HG03442 (cell line): ENCODE data around the gene MED19.
"Not testable (repeated sequence)": the region's sequence is repeated elsewhere in the genome, so short reads cannot be mapped to it uniquely, and the experiment has no call there.

Source experiments
- ATAC-seq: cut with Tn5 transposase; IDR thresholded peaks from one replicate; pipeline ENCODE4 v1.9.1; 2021; ENCODE audit warnings: mild to moderate bottlenecking, moderate library complexity; ENCODE audit not compliant: unreplicated experiment

Gene MED19

DNA sequence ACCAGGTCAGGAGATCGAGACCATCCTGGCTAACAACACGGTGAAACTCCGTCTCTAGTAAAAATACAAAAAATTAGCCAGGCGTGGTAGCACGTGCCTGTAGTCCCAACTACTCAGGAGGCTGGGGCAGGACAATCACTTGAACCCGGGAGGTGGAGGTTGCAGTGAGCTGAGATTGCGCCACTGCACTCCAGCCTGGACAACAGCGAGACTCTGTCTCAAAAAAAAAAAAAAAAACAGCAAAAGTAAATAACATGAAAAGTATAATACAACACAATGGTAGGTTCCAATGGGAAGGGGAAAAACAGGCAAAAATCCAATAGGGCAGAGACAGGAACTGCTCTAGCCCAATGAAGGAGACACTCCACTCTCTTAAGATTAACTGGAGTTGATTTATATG is 6.6 kb downstream of the MED19 start:
- ATAC-seq = not testable (repeated sequence)

DNA sequence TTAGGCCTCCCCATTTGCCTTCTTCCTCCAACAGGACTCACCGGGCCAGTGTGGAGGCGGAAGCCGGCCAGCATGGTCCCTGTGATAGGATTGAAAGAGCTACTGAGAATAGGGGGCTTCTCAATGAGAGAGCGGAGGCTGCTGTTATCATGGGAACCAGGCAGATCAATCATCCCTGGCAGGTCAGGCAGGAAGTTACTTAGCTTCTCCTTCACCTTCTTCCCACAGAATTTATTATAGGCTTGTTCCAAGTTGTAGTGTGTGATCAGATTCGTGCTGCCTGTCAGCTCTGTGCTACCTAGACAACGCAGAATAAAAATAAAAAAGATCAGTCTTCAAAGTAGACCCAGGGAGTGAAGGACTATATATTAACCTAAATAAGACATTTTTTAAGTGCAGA is 7.1 kb downstream of the MED19 start:
- ATAC-seq = no peak

DNA sequence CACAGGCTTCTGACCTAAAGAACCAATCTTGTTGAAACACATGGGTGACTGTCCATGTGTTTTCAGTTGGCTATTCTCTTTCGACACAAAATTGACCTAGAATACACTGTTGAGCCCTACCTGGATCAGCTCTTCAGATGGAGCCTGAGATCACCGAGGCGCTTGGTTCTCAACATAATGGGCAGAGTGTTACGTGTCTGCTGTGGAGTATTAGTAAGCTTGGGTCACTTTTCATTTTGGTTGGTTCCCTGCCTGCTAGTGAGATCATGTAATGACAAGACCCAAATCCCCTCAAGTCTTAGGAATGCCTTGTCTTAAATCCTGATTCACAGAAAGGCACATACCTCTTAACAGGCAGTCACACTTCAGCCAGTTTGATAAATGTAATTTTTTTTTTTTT is 8.7 kb downstream of the MED19 start:
- no peak for ATAC-seq

DNA sequence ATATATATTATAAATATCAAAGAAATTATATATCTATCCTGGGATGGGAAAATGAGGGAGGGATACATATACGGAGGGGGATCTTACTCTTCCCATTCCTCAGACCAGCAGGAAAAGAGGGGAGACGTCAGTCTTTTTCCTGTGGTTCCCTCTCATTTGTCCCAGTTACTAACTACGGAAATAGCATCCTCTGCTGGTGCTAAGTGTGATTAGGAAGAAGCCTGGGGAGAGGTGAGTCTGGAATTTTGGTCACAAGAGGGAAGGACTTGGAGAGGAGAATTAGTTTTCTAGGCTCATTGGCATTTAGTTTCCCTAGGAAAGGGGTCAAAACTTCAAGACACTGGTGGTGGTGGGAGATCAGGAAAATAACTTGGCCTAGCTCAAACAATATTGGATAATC is 11.6 kb downstream of the MED19 start:
- ATAC-seq = no peak

DNA sequence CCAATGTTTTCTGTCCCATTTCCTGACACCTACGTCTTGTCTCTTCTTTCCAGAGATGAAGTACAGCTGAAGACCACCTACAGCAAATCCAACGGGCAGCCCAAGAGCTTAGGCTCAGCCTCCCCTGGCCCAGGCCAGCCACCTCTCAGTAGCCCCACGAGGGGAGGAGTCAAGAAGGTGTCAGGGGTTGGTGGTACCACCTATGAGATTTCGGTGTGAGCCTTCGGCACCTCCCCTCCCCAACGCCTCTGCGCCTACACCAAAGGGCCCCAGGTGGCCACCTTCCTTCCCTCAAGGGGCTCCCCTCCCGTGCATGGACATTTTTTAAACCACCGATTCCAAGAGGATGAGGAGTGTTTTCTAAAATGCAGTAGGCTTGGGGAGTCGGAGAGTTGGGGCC is 12.2 kb downstream of the MED19 start:
- no peak for ATAC-seq

DNA sequence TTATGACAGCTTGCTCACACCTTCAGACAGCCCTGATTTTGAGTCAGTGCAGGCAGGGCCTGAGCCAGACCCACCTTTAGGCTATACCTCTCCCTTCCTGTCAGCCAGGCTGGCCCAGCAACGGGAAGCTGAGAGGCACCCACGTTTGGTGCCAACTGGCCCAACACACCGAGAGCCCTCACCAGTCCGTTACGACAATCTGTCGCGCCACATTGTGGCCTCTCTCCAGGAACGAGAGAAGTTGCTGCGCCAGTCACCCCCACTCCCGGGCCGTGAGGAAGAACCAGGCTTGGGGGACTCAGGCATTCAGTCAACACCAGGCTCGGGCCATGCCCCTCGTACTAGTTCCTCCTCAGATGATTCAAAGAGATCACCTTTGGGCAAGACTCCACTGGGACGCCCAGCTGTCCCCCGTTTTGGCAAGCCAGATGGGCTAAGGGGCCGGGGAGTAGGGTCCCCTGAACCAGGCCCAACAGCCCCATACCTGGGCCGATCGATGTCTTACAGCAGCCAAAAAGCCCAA is 13.1 kb downstream of the MED19 start:
- ATAC-seq = no peak

DNA sequence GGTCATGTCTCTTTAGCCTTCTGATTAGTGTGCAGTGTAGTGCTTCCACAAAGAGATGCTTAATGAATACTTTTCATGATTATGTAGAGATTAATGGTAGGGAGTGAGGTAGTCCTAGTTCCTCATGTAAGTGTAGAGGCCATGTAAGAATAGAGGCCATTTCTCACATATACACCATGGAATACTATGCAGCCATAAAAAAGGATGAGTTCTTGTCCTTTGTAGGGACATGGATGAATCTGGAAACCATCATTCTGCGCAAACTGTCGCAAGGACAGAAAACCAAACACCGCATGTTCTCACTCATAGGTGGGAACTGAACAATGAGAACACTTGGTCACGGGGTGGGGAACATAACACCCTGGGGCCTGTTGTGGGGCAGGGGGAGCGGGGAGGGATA is 21.5 kb downstream of the MED19 start:
- not testable (repeated sequence) for ATAC-seq

DNA sequence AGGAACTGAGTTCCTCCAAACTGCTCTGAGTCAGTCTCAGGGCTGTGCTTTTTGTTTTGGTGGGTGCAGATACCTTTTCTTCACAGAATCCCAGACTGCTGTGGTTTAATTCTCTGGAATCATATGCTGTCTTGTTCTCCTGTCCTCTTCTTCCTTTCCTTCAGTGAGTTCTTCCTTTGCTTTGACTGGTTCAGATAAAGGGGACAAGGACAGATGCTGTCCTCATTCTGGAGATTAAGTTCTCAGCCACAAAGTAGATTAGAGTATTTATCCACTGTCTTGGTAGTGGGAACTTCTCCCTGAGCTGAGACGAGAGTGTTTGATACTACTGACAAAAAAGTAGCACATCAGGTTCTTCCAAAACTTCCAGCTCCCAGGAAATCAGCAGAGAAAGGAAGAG is 30.8 kb downstream of the MED19 start:
- no peak for ATAC-seq

DNA sequence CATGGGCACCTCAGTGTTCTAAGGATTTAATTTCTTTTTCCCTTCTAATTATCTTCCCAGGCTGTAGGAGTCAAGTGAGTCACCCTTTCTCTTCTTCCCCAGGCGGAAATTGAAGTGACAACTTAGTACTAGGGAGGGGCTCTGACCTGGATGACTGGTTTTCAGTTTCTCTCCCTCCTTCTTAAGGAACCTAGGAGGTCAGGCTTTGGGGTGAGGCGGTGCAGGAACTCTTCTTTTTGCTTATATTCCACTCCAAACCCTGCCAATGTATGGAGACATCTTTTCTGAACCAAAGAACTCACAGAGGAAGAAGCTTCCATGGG is 31.5 kb downstream of the MED19 start:
- ATAC-seq = no peak

DNA sequence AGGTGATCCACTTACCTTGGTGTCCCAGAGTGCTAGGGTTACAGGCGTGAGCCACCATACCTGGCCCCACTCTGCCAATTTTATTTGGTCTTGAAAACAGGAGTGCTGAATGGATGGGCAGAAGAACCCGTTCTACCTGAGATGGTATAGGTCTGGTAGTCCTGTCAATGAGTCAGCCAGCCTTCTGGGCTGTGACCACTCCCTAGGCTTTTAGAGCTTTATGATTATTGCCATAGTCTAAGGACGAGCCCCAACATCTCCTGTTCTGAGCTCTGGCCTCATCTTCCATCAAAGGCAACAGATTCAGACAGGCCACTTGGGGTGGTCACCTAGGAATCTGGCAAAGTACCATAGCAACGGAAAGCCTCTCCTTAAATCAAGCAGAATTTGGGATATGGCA is 32.6 kb downstream of the MED19 start:
- ATAC-seq = no peak

DNA sequence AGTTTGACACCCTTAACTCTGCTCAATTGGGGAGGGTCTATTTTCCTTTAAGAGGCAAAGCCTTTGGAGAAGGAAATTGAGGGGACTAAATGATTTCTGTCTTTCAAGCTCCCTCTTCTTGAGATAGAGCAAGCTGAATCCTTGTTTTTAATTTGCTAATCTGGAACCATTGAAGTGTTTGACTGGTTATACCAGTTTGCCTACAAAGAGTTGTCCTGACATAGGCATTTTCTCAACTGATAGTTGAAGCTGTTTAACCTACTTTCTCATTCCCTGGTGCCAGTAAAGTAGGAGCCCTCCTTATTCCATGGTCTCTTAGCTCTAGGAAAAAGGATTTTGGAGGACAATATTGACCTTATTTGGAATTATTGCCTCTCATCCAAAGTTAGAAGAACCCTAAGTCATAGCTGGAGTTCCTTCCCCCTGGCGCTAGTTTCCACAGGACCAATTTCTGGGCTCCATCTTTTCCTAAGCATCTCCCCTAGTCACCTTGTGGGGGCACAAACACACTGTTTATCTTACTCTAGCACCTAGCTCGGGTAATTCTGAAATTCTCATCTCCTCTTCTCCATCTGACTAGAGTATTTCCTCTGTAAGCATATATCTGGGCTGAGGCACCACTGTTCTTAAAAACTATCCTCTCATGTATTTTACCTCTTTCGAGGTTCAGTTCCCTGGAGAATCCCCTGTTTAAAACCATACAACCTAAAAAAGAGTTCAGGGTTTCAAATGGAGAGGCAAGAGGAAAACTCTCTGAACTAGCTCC is 36.7 kb downstream of the MED19 start:
- no peak for ATAC-seq

DNA sequence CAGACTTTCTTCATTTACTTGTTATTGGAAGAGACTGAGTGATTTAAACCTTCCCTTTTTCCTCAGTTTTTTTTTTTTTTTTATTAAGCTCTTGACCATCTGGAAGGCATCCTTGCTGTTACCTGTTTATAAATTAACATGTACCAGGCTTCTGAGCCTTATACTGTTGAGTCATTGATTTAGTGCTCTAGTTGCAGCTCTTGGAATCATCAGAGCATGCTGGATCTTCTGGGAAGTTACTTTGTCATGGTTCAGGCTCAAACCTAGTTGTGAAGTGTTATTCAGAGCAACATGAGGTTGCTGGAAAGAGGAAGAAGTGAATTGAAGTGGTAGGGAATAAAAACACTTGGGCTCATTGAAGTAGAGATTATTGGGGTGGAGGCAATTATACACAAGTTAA is 37.8 kb downstream of the MED19 start:
- ATAC-seq = no peak

DNA sequence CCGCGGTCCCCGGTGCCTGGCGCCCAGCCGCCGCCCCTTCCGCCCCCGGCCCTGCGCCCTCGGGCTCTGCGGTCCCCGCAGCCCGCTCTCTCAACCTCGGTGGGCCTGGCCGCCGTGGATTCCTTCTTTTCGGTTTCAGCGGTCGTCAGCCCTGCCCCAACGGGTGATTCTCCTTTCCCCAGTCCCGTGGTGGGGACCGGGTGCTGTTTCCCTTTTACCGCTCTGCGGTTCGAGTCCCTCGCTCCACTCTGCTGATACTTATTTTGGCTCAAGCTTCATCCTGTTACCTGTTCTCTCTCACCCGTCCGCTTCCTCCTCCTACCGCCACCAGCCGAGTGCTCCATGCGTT is 43.6 kb downstream of the MED19 start:
- peak; percentile 2 for ATAC-seq

DNA sequence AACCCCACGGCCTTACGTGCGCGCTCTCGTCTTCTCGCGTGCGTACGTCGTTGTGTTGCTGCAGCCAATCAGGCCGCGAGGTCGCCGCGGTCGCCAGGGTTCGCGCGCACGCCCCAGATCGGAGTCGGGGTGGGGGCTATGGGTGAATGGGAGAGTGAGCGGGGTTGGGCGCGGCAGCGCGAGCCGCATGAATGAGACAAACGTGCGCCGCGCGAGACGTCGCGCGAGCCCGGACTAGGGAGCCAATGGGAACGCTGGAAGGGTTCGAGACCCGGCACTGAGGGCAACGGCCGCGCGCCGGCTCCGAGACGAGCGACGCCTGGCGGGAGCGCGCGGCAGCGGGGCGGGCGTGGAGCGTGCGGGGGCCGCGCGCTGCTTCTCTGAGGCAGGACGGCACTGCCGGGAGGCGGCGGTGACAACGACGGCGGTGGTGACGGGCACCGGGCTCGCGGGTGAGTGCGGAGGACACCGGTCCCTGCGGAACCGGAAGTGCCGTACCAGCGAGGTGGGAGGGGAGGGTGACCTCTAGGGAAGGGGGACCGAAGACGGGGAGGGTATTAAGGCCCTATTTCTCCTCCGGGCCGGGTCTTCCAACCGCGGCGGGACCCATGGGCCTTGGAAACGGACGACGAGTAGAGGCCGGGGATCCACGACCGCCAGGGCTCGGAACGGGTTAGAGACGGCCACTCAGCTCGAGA is 44.1 kb downstream of the MED19 start, which contains the start of gene ZDHHC5:
Gene ZDHHC5 (plus strand): TSS at position 379 of the 698 bp plus-strand sequence. CDS start 4,977 bp downstream, outside the sequence.
- peak; percentile 83 for ATAC-seq

DNA sequence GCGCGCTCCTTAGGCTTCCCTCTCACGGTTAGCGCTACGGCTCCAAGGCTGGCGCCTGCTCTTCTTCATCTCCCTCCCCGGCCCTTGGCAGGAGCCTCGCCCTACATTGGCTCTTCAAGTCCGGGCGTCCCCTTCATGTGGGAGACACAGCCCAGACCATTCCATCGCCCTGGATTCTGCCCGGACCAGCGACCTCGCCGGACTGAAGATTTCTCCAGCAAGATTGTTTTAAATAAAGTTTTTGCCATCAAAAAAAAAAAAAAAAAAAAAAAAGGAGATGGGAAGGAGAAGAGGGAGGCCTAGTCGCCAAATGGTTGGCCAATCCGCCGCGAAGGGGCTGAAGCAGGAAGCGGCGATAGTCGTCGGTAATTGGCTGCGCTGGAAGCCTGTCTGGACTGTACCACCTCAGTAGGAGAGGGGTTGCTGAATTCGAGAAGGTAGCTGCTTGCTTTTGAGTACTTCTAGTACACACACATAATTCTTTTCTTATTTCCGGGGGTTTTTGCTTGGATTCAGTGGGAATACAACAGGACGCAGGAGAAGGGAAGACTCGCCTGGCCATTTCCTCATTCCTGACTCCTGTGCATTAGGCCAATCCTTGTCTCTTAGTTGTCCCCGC is 44.8 kb downstream of the MED19 start:
- peak; percentile 58 for ATAC-seq

DNA sequence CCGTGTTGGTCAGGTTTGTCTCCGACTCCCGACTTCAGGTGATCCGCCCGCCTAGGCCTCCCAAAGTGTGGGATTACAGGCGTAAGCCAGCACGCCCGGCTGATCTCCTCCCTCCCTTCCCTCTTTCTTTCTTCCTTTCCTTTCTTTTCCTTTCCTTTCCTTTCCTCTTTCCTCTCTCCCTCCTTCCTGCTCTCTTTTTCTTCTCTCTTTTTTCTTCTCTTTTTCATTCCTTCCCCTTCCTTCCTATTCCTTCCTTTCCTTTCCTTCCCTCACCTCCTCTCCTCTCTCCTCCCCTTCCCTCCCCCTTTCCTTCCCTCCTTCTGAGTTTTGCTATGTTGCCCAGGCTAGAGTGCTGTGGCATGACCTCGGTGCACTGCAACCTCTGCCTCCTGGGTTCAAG is 48.0 kb downstream of the MED19 start:
- no peak for ATAC-seq

DNA sequence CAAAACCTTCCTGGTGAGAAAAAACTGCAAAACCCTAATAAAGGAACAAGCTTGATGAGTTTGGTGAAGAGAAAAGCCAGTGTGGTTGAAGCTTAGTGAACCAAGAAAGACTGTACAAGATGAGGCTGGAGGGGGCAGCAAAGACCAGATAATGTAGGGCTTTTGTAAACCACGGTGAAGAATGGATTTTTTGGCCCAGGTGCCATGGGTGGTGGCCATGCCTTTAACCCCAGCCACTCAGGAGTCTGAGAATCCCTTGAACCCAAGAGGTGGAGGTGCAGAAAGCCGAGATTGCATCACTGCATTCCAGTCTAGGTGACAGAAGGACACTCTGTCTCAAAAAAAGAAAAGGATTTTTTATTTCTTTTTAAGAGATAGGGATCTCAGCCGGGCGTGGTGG is 49.1 kb downstream of the MED19 start:
- ATAC-seq = no peak

DNA sequence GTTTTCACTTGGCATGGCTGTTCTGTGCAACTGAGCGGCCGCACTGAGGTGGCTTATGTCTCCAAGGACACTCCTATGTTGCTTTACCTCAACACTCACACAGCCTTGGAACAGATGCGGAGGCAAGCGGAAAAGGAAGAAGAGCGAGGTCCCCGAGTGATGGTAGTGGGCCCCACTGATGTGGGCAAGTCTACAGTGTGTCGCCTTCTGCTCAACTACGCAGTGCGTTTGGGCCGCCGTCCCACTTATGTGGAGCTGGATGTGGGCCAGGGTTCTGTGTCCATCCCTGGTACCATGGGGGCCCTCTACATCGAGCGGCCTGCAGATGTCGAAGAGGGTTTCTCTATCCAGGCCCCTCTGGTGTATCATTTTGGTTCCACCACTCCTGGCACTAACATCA is 52.3 kb downstream of the MED19 start:
- ATAC-seq = no peak

DNA sequence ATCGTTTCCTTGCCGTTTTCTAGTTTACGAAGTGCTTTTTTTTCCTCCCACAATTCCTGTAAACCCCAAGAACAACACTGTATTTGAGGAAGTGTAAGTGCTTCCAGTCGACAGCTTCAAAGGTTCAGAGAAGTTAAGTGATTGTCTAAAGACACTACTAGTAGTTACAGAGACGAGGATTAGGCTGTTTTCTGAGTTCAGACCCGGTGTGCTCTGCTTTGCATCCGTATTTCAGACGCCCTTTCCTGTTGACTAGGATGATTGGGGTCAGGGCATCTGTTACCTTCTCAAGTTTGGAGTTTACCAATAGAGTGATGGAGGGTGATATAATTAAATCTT is 54.0 kb downstream of the MED19 start:
- no peak for ATAC-seq

DNA sequence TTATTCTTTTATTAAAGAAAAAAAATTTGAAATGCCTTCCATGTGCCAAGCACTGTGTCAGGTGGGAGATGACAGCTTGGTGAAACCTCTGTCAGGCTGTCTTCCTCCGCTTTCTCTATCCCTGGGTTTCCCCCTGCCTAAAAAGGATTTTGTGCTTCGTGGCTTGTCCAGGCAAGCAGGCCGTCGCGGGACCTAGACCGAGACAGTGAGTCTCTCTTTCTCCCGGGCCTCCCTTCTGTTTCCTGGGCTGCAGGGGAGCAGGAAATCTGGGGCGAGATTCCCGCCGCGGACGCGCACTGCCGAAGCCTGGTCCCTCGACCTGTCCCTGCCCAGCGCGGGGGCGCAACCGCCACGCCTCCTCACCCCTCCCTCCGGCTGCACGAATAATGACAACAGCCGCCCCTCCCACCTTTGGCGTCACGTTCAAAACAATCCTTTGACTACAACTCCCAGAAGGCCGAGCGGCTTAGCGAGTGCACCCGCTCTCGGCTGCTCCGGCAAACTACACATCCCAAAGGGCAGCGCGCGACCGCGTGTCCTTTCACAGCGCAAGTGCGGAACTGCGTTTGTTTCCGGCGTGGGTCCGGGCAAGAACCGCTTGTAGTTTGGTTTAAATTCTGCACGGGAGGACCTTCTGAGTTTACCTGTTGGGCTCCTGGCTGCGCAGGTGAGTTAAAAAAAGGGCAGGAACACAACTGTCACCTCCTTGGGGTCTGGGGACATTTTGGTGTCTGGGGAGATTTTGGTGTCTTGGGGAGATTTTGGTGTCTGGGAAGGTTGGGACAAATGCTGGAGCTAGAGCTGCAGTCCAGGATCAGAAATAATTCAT is 54.6 kb downstream of the MED19 start, which contains the start of gene CLP1:
Gene CLP1 (plus strand): TSS at position 569 of the 829 bp plus-strand sequence. CDS start 1,715 bp downstream, outside the sequence.
- peak; percentile 99 for ATAC-seq

DNA sequence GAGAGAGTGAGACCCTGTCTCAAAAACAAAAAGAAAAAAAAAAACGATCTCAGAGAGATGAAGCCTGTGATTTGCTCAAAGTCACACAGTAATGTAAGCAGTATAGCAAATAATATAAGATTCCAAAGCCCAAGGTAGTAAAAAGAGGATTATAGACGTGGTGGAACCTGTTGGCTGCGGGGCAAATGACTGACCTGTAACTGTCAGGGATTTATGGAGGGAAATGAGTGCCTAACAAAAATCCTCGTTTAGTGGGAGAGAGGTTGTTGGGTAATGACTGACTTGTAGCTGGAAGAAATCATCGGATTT is 55.2 kb downstream of the MED19 start:
- no peak for ATAC-seq
